Fibroblast of skin of abdomen (primary cell): ENCODE measurements around the gene ELMO3. TPM values are rescaled to one million over a fixed set of nuclear protein-coding genes. Genes with fewer than 3 reads are reported as not detected.
A peak's percentile ranks its signal among the peaks of the same experiment; 100 is the strongest.

Experiments used
- DNase-seq: peaks from one replicate; pipeline ENCODE4 v3.0.0-alpha.2; 2013
- polyA plus RNA-seq, 2 experiments: library from polyadenylated mRNA; unstranded; fragments of 120-200 nt; gene quantifications; one replicate each; pipeline ENCODE4 v1.2.1, GENCODE V29; 2013; ENCODE audit not compliant: insufficient read length in 2 of 2

Gene ELMO3, protein sequence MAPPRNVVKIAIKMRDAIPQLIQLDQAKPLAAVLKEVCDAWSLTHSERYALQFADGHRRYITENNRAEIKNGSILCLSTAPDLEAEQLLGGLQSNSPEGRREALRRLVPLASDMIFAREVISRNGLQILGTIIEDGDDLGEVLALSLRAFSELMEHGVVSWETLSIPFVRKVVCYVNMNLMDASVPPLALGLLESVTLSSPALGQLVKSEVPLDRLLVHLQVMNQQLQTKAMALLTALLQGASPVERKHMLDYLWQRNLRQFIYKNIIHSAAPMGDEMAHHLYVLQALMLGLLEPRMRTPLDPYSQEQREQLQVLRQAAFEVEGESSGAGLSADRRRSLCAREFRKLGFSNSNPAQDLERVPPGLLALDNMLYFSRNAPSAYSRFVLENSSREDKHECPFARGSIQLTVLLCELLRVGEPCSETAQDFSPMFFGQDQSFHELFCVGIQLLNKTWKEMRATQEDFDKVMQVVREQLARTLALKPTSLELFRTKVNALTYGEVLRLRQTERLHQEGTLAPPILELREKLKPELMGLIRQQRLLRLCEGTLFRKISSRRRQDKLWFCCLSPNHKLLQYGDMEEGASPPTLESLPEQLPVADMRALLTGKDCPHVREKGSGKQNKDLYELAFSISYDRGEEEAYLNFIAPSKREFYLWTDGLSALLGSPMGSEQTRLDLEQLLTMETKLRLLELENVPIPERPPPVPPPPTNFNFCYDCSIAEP
- polyA plus RNA-seq (2013, experiment 1 of 2; ENCODE audit: insufficient read length) = 0.66 TPM
- polyA plus RNA-seq (2013, experiment 2 of 2; ENCODE audit: insufficient read length) = 0.84 TPM

- DNase-seq = no peak
Measured at GRCh38 chr16:67199011-67199807, at the start of gene ELMO3. TSS of gene ELMO3 (plus strand) at chr16:67199131. CDS start at chr16:67199327, 196 bp downstream.

GRCh38 chr16:67149276-67150046 lies 49.5 kb upstream of the ELMO3 start:
- no peak for DNase-seq

DNA sequence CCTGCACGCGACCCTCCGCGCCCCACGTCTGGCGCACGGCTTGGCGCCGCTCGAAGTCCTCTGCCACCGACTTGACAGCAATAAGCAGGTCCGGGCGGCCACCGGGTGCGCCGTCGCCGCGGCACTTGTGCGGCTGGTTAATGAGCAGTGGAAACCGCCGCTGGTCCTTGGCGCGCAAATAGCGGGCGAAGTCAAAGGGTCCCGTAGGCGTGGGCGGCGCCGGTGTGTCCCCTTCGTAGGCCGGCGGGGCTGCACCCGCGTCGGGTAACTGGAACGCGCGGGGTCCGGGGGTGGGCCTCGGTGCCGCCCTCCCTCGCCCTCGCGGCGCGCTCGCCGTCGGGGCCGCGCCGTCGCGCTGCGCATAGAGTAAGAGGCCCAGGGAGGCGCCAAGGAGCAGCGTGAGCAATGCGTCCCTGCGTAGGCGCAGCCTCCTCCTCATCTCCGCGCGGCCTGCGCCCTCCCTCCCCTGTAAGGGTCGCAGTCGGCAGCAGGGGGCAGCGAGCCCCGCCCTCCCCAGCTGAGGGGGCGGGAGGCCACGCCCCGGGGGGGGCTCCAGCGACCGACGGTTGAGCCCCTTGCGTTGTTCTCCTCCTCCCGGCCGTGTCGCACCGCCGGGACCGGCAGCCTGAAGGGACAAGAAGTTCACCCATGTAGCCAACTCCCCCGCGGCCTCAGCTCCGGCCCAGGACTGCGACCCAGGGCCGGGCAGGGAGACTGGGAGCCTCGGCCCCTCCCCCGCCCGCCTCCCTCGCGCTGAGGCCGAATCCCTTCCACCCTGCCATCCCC lies 48.7 kb upstream of the ELMO3 start:
- DNase-seq = peak; percentile 73

DNA sequence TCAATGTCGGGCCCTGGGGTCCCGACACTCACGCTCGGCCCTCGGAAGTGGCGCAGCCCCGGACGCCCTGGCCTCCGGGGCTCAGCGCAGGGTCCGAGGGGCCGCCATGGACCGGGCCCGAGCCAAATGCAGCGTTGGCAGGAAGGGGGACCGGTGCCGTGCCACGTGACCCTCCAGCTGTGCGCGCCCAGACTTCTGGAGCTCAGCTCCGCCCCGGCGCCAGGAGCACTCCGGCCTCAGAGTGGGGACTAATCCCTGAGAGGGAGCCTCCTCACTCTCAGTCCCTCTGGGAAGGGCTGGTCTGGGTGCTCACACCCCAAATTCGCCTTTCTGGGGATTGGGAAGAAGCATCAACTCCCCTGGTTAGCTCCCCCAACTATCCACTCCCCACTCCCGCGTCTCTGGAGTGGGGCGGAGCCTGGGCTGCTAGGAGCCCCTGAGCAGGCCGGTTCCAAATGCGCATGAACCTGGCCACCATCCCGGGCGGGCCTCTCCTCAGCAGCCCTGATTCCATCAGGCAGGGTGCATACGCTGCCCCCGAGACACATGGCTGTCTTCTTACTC lies 48.0 kb upstream of the ELMO3 start, which contains the start of gene B3GNT9:
Gene B3GNT9 (minus strand): TSS at position 166 of the 564 bp plus-strand sequence. CDS start 513 bp downstream, outside the sequence.
- DNase-seq = peak; percentile 74

DNA sequence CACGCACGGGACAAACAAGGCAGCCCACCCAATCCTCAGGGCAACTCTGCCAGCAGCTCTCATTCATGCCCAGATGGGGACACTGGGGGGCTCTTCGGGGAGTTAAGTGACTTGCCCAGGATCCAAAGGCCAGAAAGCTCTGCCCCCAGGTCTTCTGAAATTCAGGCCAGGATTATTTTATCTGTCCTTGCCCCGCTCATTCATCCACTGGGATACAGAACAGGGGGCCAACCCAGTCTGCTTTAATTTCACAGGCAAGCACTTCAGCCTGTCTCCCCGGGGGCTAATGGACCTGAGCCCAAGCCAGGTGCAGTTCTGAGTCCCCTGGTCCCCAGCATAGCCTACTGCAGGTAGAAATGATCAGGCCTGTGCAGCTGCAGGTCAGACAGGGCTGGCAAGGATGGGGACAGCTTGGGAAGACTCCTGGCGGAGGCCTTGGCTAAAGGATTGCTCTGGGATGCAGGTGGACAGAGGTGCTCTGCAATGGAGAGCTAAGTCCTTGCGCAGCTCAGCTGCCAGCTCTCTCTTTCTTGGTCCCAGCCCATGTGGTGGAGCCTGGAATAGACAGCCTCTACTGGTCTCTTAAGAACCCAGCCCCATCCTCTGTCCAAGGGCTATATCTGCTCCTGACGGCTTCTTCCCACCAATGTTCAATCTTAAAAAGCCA lies 47.4 kb upstream of the ELMO3 start:
- DNase-seq = no peak

GRCh38 chr16:67154578-67155294 lies 44.2 kb upstream of the ELMO3 start:
- DNase-seq = no peak

DNA sequence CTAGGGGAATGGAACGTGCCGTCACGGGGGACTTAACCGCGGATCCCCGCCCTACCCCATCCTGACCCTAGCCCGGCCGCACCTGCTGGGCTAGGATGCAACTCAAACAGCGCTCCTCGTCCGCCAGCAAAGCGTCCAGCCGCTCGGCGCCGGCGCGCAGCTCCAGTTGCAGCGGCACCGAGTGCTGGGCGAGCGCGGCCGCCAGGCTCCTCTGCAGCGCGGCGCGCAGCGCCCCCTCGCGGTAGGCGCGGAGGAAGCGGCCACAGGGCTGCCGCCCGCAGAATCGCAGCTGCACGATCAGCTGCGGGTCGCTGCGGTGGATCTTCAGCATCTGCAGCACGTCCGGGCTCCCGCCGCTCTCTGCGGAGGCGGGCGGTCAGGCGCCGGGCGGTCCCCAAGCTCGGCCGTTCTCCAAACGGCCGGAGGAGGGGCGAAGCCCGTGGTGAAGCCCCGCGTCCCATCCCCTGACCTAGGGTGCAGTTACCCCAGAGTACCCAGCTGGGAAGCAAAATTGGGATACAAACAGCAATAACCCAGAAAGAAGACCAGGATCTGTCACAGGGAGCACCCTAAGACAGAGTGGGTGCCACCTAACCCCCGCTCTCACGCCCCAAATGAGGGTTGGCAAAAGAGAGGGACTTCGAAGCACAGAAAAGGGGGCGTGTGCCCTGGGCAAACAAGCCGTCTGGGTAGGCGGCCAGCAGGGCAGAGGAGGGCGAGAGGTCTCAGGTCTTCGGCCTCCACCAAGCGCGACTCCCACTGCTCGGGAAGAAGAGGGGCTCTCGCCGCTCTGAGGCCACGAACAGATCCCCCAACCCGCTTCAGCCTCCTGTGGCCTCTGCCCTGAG lies 43.4 kb upstream of the ELMO3 start:
- DNase-seq = peak; percentile 57

DNA sequence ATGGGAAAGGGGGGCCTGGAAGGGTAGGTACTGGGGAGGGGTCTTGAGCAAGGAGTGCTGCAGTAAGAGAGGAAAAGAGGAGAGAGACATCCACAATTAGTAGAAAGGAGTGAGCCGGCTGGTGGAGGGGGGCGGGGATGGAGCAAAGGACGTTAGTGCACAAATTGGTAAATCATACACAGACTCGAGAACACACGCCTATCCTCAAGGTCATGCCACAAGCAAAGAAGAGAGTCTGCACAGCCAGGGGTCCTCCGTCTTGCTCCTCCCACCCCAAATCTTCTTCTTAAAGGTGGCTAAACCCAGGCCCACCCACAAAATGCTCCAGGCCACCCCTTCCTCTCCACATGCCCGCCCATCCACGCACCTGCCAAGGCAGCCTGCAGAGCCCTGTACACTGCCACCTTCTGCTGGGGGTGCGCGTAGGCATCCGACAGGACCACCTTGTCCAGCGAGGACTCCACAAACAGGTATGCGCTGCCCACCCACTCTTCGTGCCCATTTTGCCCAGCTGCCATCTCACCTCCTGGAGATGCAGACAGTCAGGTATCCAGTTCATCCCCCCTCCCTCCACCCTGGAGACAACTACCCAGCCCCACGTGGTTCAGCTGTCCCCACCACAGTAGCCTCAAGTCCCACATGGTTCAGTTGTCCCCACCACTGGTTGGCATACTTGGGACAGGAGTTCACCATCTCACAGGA lies 42.6 kb upstream of the ELMO3 start:
- DNase-seq = no peak

GRCh38 chr16:67157106-67157748 lies 41.7 kb upstream of the ELMO3 start:
- DNase-seq = no peak

- no peak for DNase-seq
Measured at GRCh38 chr16:67157892-67158635, 40.9 kb upstream of the ELMO3 start.

- no peak for DNase-seq
Measured at GRCh38 chr16:67158637-67159600, 40.0 kb upstream of the ELMO3 start.

DNA sequence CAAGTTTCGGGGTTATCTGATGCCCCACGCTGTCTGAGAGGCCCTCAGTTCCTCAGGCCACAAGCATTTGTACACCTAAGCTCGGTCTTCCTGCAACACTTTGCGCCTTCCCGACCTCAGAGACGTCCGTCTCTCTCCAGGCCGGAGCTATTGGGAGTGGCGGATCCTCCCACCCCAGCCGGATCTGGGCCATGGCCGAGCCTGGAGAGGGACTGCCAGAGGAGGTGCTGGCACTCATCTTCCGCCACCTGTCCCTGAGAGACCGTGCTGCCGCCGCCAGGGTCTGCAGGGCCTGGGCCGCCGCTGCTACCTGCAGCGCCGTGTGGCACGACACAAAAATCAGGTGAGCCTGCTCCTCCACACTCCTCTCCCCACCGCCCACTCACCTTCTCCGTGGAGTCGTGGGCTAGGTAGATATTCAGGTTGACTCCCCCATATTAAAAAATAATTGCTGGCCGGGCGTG lies 37.3 kb upstream of the ELMO3 start:
- DNase-seq = no peak

DNA sequence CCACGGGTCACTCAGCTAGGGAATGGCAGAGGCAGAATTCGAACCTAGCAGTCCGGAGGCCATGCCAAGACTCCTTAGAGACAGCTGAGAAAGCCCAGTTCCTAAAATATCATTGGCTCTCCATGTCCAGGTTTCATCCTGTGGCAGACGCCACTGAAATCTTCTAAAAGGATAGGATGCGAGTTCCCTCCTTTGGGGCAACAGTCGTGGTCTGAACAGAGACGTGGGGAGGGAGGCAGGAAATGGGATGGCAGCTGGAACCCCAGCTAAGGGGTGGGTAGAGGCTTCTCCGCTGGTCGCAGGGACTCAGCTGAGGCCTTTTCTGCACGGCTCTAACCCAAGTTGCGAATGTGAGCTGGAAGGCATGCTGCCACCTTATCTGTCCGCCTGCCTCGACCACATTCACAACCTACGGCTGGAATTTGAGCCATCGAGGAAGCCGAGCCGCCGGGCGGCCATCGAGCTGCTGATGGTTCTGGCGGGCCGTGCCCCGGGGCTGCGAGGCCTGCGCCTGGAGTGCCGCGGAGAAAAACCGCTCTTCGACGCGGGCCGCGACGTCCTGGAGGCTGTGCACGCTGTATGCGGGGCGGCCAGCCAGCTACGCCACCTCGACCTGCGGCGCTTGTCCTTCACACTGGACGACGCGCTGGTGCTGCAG lies 36.3 kb upstream of the ELMO3 start:
- no peak for DNase-seq

GRCh38 chr16:67163164-67163998 lies 35.5 kb upstream of the ELMO3 start:
- no peak for DNase-seq
